Endothelial cell of umbilical vein (primary cell): Measurements from ENCODE around the gene ADD2. TPM values are rescaled to one million over a fixed set of nuclear protein-coding genes. Genes with fewer than 3 reads are reported as not detected.

Experiments used
- BruUV-seq: library from RNA; stranded (reverse); fragments of 400-500 nt; replicated peaks from 2 replicates; lab custom pipeline; 2021; lab: Mats Ljungman, UMichigan
- CTCF ChIA-PET: fragments of 300-600, 350-600 bp; sonication (Branson Sonifier 250); formaldehyde crosslinking; loops from one replicate; lab custom pipeline; 2021; ENCODE audit warnings: antibody characterized with exemption, inconsistent platforms; lab: Charles Lee
- POLR2A ChIA-PET: fragments of 300-600, 350-600 bp; sonication (Branson Sonifier 250); formaldehyde crosslinking; loops from one replicate; lab custom pipeline; 2021; ENCODE audit warnings: antibody characterized with exemption, inconsistent platforms; lab: Charles Lee
- DNase-seq: peaks from one replicate; pipeline ENCODE4 v3.0.0-alpha.2; 2011; ENCODE audit warnings: low read depth, low spot score
- FAIRE-seq: peaks from 2 replicates; lab custom pipeline; 2011; peaks lifted over from hg19 to GRCh38; lab: Jason Lieb, UNC
- H2AFZ ChIP-seq: 2 replicates; pipeline ENCODE4 v1.6.0; 2012; ENCODE audit warnings: low read depth, low read length, control low read depth, inconsistent platforms
- H3K27ac ChIP-seq: 2 replicates; pipeline ENCODE4 v1.5.1; 2011; ENCODE audit warnings: low read depth, mild to moderate bottlenecking, control low read depth, low read length, moderate library complexity; ENCODE audit not compliant: insufficient read depth
- H3K27me3 ChIP-seq, 2 experiments: 2 replicates each; pipeline versions ENCODE4 v1.6.0 to v1.6.1; 2011; ENCODE audit warnings: low read length in 2 of 2, mixed read lengths in 1 of 2; ENCODE audit not compliant: control insufficient read depth in 2 of 2, insufficient read depth in 2 of 2
- H3K36me3 ChIP-seq, 2 experiments: 2 replicates in 1 of 2; 3 replicates in 1 of 2; pipeline ENCODE4 v1.5.1; 2011; ENCODE audit warnings: low read length in 2 of 2, mild to moderate bottlenecking in 1 of 2, moderate library complexity in 1 of 2; ENCODE audit not compliant: control insufficient read depth in 2 of 2, insufficient read depth in 2 of 2; ENCODE audit errors: extremely low read depth in 1 of 2
- H3K4me1 ChIP-seq: 3 replicates; pipeline ENCODE4 v1.5.1; 2011; ENCODE audit warnings: mild to moderate bottlenecking, low read length; ENCODE audit not compliant: control insufficient read depth, insufficient read depth; ENCODE audit errors: extremely low read depth
- H3K4me2 ChIP-seq: 2 replicates; pipeline ENCODE4 v1.6.1; 2011; ENCODE audit warnings: low read length, control low read depth, mixed read lengths; ENCODE audit not compliant: insufficient read depth
- H3K4me3 ChIP-seq, 3 experiments: fragments of 200-600 bp in 1 of 3; sonication (generic), shearing (Covaris generic) in 1 of 3; replicated peaks in 1 of 3; 2 replicates each; pipeline ENCODE4 v1.5.1; 2011 to 2016; ENCODE audit warnings: control low read depth in 3 of 3, low read length in 3 of 3, mild to moderate bottlenecking in 2 of 3, inconsistent platforms in 1 of 3, low read depth in 1 of 3, moderate library complexity in 1 of 3; ENCODE audit not compliant: insufficient read depth in 1 of 3
- H3K79me2 ChIP-seq: 2 replicates; pipeline ENCODE4 v1.6.0; 2012; ENCODE audit warnings: low read length, inconsistent platforms; ENCODE audit not compliant: control insufficient read depth, insufficient read depth
- H3K9ac ChIP-seq: replicated peaks from 2 replicates; pipeline ENCODE3; 2011; ENCODE audit warnings: low read length, control low read depth; ENCODE audit not compliant: insufficient read depth; ENCODE audit errors: extremely low read depth
- H3K9me1 ChIP-seq: replicated peaks from 3 replicates; pipeline ENCODE4 v1.6.0; 2011; ENCODE audit warnings: mild to moderate bottlenecking, low read length; ENCODE audit not compliant: control insufficient read depth, insufficient read depth; ENCODE audit errors: extremely low read depth
- H3K9me3 ChIP-seq: replicated peaks from 2 replicates; pipeline ENCODE4 v1.5.1; 2012; ENCODE audit warnings: low read length, inconsistent platforms; ENCODE audit not compliant: control insufficient read depth, insufficient read depth
- H4K20me1 ChIP-seq: replicated peaks from 2 replicates; pipeline ENCODE3; 2011; ENCODE audit warnings: mild to moderate bottlenecking, low read length; ENCODE audit not compliant: control insufficient read depth, insufficient read depth; ENCODE audit errors: extremely low read depth
- CTCF ChIP-seq, 2 donors: IDR thresholded peaks; 1 replicate in 1 of 2; 2 replicates in 1 of 2; pipeline ENCODE4 v1.5.1; 2011; ENCODE audit warnings: low read length in 2 of 2, mild to moderate bottlenecking in 2 of 2, moderate library complexity in 2 of 2, control low read depth in 1 of 2, inconsistent platforms in 1 of 2, low read depth in 1 of 2; ENCODE audit not compliant: insufficient read depth in 1 of 2; ENCODE audit errors: extremely low read depth in 1 of 2
- EZH2 ChIP-seq: IDR thresholded peaks from 2 replicates; pipeline ENCODE4 v1.6.1; 2012; ENCODE audit warnings: borderline replicate concordance, low read depth, mild to moderate bottlenecking, moderate library complexity, low read length, inconsistent platforms; ENCODE audit not compliant: severe bottlenecking
- FOS ChIP-seq: IDR thresholded peaks from 2 replicates; pipeline ENCODE4 v1.6.1; 2011; ENCODE audit warnings: mild to moderate bottlenecking, low read length, moderate library complexity, borderline replicate concordance; ENCODE audit not compliant: insufficient read depth
- GATA2 ChIP-seq: IDR thresholded peaks from 2 replicates; pipeline ENCODE4 v1.7.0; 2011; ENCODE audit warnings: low read depth, mild to moderate bottlenecking, moderate library complexity, mixed read lengths, low read length; ENCODE audit not compliant: insufficient read length, insufficient read depth
- JUN ChIP-seq: IDR thresholded peaks from 2 replicates; pipeline ENCODE4 v1.6.1; 2011; ENCODE audit warnings: borderline replicate concordance, low read depth; ENCODE audit not compliant: insufficient read length, insufficient read depth
- MAX ChIP-seq: IDR thresholded peaks from 2 replicates; pipeline ENCODE4 v1.6.1; 2011; ENCODE audit not compliant: insufficient read depth, insufficient read length
- MYC ChIP-seq: IDR thresholded peaks from one replicate; pipeline ENCODE4 v1.6.1; 2011; ENCODE audit warnings: mild to moderate bottlenecking, low read depth, low read length
- POLR2A ChIP-seq: IDR thresholded peaks from 2 replicates; pipeline ENCODE4 v1.6.1; 2012; ENCODE audit warnings: low read depth, mild to moderate bottlenecking, control low read depth, low read length
- POLR2AphosphoS5 ChIP-seq: IDR thresholded peaks from 2 replicates; pipeline ENCODE4 v1.6.1; 2012; ENCODE audit warnings: low read depth, mild to moderate bottlenecking, control low read depth, low read length, moderate library complexity; ENCODE audit not compliant: insufficient read depth
- dilution Hi-C: fragments of 300-500 bp; cut with MboI; formaldehyde crosslinking; loops from one replicate; pipeline ENCODE4 v1.15.0; 2019; ENCODE audit warnings: low sequenced_read_pairs; ENCODE audit not compliant: extremely low pct_ligation_motif_present
- intact Hi-C: fragments of 100-400 bp; cut with micrococcal nuclease; formaldehyde crosslinking; loops from one replicate; pipeline ENCODE4 v1.10.0; 2022
- polyA plus RNA-seq, 4 experiments: library from polyadenylated mRNA; depleted of rRNA in 3 of 4; stranded (reverse) in 3 of 4; unstranded in 1 of 4; fragments of >200 nt; gene quantifications; 2 replicates each; pipeline versions ENCODE4 v1.2.1 to v1.2.3, GENCODE V29; 2011 to 2012; ENCODE audit warnings: missing spikeins in 1 of 4
- total RNA-seq: library from RNA; stranded (reverse); gene quantifications from 2 replicates; pipeline ENCODE4 v1.2.3, GENCODE V29; 2021

ADD2 gene
- total and polyA plus RNA-seq, 2 donors (not counting 3 experiments of a cell fraction or from before 2014, with no cell fraction given) = 0.17 TPM; not detected in 1

- BruUV-seq = no TSS peak
- intact Hi-C loops = no loop called here
- peaks cover 3% of the 10 kb centered on the region for H3K4me1 ChIP-seq
- no peaks in the 10 kb centered on the region for H3K79me2 ChIP-seq
- peaks cover 50 to 54% of the 10 kb centered on the region in 2 experiments for H3K27me3 ChIP-seq
- no peak overlapping the region for H3K4me2 ChIP-seq
- no peak overlapping the region for H3K27ac ChIP-seq
- ChIA-PET POLR2A (no interaction called here), CTCF (interaction anchor here (1.5 kb wide), 1 partner anchor 18 kb away, joined by 4 read pairs; no protein-coding TSS in a partner anchor)
- no peaks in the 10 kb centered on the region for H3K9me1 ChIP-seq
- H4K20me1 ChIP-seq = no peaks in the 10 kb centered on the region
- TF ChIP-seq MAX = no peak
- no peak for TF ChIP-seq JUN
- TF ChIP-seq FOS = no peak
- TF ChIP-seq POLR2AphosphoS5 = no peak
- no peak for TF ChIP-seq CTCF (IDR thresholded peaks at IDR 0.05; ENCODE audit: extremely low read depth in 1 of 2, insufficient read depth in 1 of 2, low read depth in 1 of 2, low read length in 2 of 2)
- TF ChIP-seq GATA2 = no peak
- no peak for TF ChIP-seq MYC
- no peak for TF ChIP-seq EZH2
- TF ChIP-seq POLR2A = no peak
- no peaks in the 10 kb centered on the region for H3K9me3 ChIP-seq
- H3K9ac ChIP-seq = no peak overlapping the region
- no peak overlapping the region for H2AFZ ChIP-seq
- no peak overlapping the region for H3K4me3 ChIP-seq
- dilution Hi-C loops = no loop called here
- FAIRE-seq (no peak), DNase-seq (no peak)
- H3K36me3 ChIP-seq = no peaks in the 10 kb centered on the region
Measured at GRCh38 chr2:70771446-70771845, 3.4 kb upstream of the ADD2 start.
